ENCODE measurements around the gene MAN2A1. TPM values are rescaled to one million over a fixed set of nuclear protein-coding genes. Genes with fewer than 3 reads are reported as not detected.

The MAN2A1 gene
- total and polyA plus RNA-seq, 2 experiments from 2014 or later: 32.5 to 129 TPM

GRCh38 chr5:109863752-109864151 is 174.0 kb downstream of the MAN2A1 start:
- no peak overlapping the region for H2AFZ ChIP-seq
- H3K4me3 ChIP-seq: no peak overlapping the region
- Mint-ChIP-seq H3K27ac (peak overlapping the region; percentile 80; the same call in 1 of the 2 replicates), H3K4me3 (no peak overlapping the region), H3K36me3 (ENCODE audit: low read depth) (peaks cover 42% of the 10 kb centered on the region), H3K9me3 (no peaks in the 10 kb centered on the region), H3K4me1 (peaks cover 22% of the 10 kb centered on the region; the same call in 2 of the 3 replicates), H3K27me3 (ENCODE audit: insufficient read depth, low read depth, poor library complexity) (no peaks in the 10 kb centered on the region)
- no peaks in the 10 kb centered on the region for H3F3A ChIP-seq (replicated peaks; ENCODE audit: low read depth)
- H3K36me3 ChIP-seq (ENCODE audit: insufficient read depth): peaks cover 5% of the 10 kb centered on the region; the same call in 1 of the 2 replicates
- ATAC-seq: no peak
- H3K27me3 ChIP-seq (ENCODE audit: insufficient read depth): no peaks in the 10 kb centered on the region
- H4K20me1 ChIP-seq (replicated peaks; ENCODE audit: insufficient read depth): no peaks in the 10 kb centered on the region
- no peak for DNase-seq (ENCODE audit: low spot score)
- H3K27ac ChIP-seq (ENCODE audit: low read depth): no peak overlapping the region
- H3K4me1 ChIP-seq (ENCODE audit: insufficient read depth): peaks cover 12% of the 10 kb centered on the region; the same call in 1 of the 2 replicates
- no peaks in the 10 kb centered on the region for H3K79me2 ChIP-seq (replicated peaks; ENCODE audit: insufficient read depth)
- TF ChIP-seq ZNF462 (CRISPR knock-in tag; IDR thresholded peaks at IDR 0.05): no peak
- TF ChIP-seq NANOG (IDR thresholded peaks at IDR 0.05; ENCODE audit: borderline replicate concordance): no peak
- no peak for TF ChIP-seq STAT1 (IDR thresholded peaks at IDR 0.05; ENCODE audit: unreplicated experiment)
- TF ChIP-seq CREB1 (CRISPR knock-in tag; IDR thresholded peaks at IDR 0.05; ENCODE audit: low read depth): no peak
- TF ChIP-seq ZNF114 (CRISPR knock-in tag; IDR thresholded peaks at IDR 0.05): no peak
- TF ChIP-seq CTCF (conservative IDR thresholded peaks at IDR 0.05; ENCODE audit: low read depth in 2 of 2): no peak
- no peak for TF ChIP-seq EZH2 (IDR thresholded peaks at IDR 0.05; ENCODE audit: low read depth, unreplicated experiment)
- no peak for TF ChIP-seq EZH2phosphoT487 (IDR thresholded peaks at IDR 0.05; ENCODE audit: unreplicated experiment)
- no peak for TF ChIP-seq REST (IDR thresholded peaks at IDR 0.05; ENCODE audit: unreplicated experiment)
- TF ChIP-seq POLR2AphosphoS5 (IDR thresholded peaks at IDR 0.05; ENCODE audit: low read depth): no peak
- no peak for TF ChIP-seq JUNB (IDR thresholded peaks at IDR 0.05; ENCODE audit: unreplicated experiment)
- no peak for TF ChIP-seq ETS1 (IDR thresholded peaks at IDR 0.05)
- TF ChIP-seq ZNF331 (CRISPR knock-in tag; IDR thresholded peaks at IDR 0.05; ENCODE audit: low read depth): no peak
- no peaks in the 10 kb centered on the region for H3K9me2 ChIP-seq (ENCODE audit: insufficient read depth)
- H3K4me2 ChIP-seq: no peak overlapping the region
